Panc1 (cell line): ENCODE results near the gene LRRC23. TPM values are rescaled to one million over a fixed set of nuclear protein-coding genes. Genes with fewer than 3 reads are reported as not detected.

ENCODE experiments used
- ATAC-seq: fragments of 200-7000 bp; cut with Tn5 transposase; 2 replicates; pipeline ENCODE4 v1.9.1; 2020; ENCODE audit warnings: mild to moderate bottlenecking, moderate library complexity
- BruUV-seq: library from RNA; stranded (reverse); fragments of 400-500 nt; replicated peaks from 2 replicates; lab custom pipeline; 2021; lab: Mats Ljungman, UMichigan
- CTCF ChIA-PET: fragments of 300-600 bp; sonication (Branson Sonifier 250); formaldehyde crosslinking; loops from one replicate; lab custom pipeline; 2022; ENCODE audit warnings: antibody characterized with exemption; lab: Charles Lee
- POLR2A ChIA-PET: fragments of 300-600 bp; sonication (Branson Sonifier 250); formaldehyde crosslinking; loops from one replicate; lab custom pipeline; 2022; ENCODE audit warnings: antibody characterized with exemption; lab: Charles Lee
- DNase-seq: peaks from one replicate; pipeline ENCODE4 v3.0.0-alpha.2; 2010; ENCODE audit warnings: low read depth, low spot score
- H3K27ac ChIP-seq: 2 replicates; pipeline ENCODE4 v1.5.1; 2011; ENCODE audit warnings: mild to moderate bottlenecking, low read length, inconsistent platforms
- H3K27me3 ChIP-seq: fragments of 200-500 bp; sonication (Bioruptor generic); 2 replicates; pipeline ENCODE4 v1.6.0; 2014; ENCODE audit warnings: low read length, inconsistent platforms; ENCODE audit not compliant: control insufficient read depth, insufficient read depth
- H3K36me3 ChIP-seq: fragments of 200-500 bp; sonication (Bioruptor generic); 2 replicates; pipeline ENCODE4 v1.5.1; 2014; ENCODE audit warnings: inconsistent platforms, mild to moderate bottlenecking, low read length, moderate library complexity; ENCODE audit not compliant: control insufficient read depth, insufficient read depth
- H3K4me1 ChIP-seq: 2 replicates; pipeline ENCODE4 v1.5.1; 2011; ENCODE audit warnings: inconsistent platforms, mild to moderate bottlenecking, low read length, moderate library complexity; ENCODE audit not compliant: control insufficient read depth, insufficient read depth
- H3K4me3 ChIP-seq, 2 experiments: 2 replicates each; pipeline ENCODE4 v1.5.1; 2011 to 2012; ENCODE audit warnings: low read depth in 2 of 2, low read length in 2 of 2, mild to moderate bottlenecking in 2 of 2, inconsistent platforms in 1 of 2, moderate library complexity in 1 of 2
- H3K9me3 ChIP-seq: fragments of 200-500 bp; sonication (Bioruptor generic); 2 replicates; pipeline ENCODE4 v1.5.1; 2014; ENCODE audit warnings: low read depth, mild to moderate bottlenecking, inconsistent platforms, low read length, moderate library complexity; ENCODE audit not compliant: control insufficient read depth, insufficient read depth
- POLR2AphosphoS5 ChIP-seq: IDR thresholded peaks from 2 replicates; pipeline ENCODE4 v1.6.1; 2012; ENCODE audit warnings: mild to moderate bottlenecking, low read depth, low read length, moderate library complexity
- SIN3A ChIP-seq: IDR thresholded peaks from 2 replicates; pipeline ENCODE4 v1.6.1; 2012; ENCODE audit warnings: low read depth, mild to moderate bottlenecking, low read length, moderate library complexity, borderline replicate concordance; ENCODE audit not compliant: insufficient read depth
- TCF7L2 ChIP-seq: IDR thresholded peaks from 2 replicates; pipeline ENCODE4 v1.6.1; 2011; ENCODE audit warnings: mild to moderate bottlenecking, low read depth, low read length, inconsistent platforms
- in situ Hi-C: cut with HindIII; loops from 2 replicates; pipeline ENCODE4 v1.10.0; 2016; ENCODE audit warnings: low sequenced_read_pairs, low pct_unique_long_range_greater_than_20kb
- intact Hi-C: fragments of 100-400 bp; cut with micrococcal nuclease; formaldehyde crosslinking; loops from one replicate; pipeline ENCODE4 v1.10.0; 2022; ENCODE audit not compliant: unreplicated experiment
- total RNA-seq: library from RNA; stranded (reverse); gene quantifications from one replicate; pipeline ENCODE4 v1.2.1, GENCODE V29; 2021; ENCODE audit not compliant: unreplicated experiment
- TF ChIP-seq, protein P1 (sequence below), 2 experiments: IDR thresholded peaks; 2 replicates each; pipeline ENCODE4 v1.6.1; 2011 to 2012; ENCODE audit warnings: low read depth in 2 of 2, control low read depth in 1 of 2, low read length in 1 of 2, mild to moderate bottlenecking in 1 of 2, moderate library complexity in 1 of 2; ENCODE audit not compliant: insufficient read depth in 1 of 2
- TF ChIP-seq, protein P2 (sequence below): fragments of 450-650 bp; IDR thresholded peaks from 2 replicates; pipeline ENCODE4 v1.5.1; 2017; ENCODE audit warnings: mild to moderate bottlenecking

Gene LRRC23
- total RNA-seq, 1 experiment from 2014 or later = 6.5 TPM

DNA sequence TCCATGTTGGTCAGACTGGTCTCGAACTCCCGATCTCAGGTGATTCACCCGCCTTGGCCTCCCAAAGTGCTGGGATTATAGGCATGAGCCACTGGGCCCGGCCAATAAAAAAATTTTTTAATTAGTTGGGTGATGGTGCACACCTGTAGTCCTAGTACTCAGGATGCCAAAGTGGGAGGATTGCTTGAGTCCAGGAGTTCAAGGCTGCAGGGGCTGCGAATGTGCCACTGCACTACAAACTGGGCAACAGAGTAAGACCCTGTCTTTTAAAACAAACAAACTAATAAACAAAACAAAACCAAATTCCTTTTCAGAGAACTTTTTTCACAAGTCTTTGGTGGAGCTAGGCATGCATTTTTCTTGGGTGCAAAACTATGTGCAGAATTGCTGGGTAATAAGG lies 21.4 kb upstream of the LRRC23 start:
- BruUV-seq = no TSS peak
- Histone ChIP-seq H3K4me1 (no peaks in the 10 kb centered on the region), H3K9me3 (no peaks in the 10 kb centered on the region), H3K36me3 (no peaks in the 10 kb centered on the region), H3K27ac (no peak overlapping the region), H3K27me3 (no peaks in the 10 kb centered on the region), H3K4me3 (no peak overlapping the region)
- intact Hi-C loops (no loop called here), in situ Hi-C loops (no loop called here)
- ChIA-PET CTCF (interaction anchor here (0.7 kb wide), 1 partner anchor 14 kb away, joined by 3 read pairs; no protein-coding TSS in a partner anchor), POLR2A (no interaction called here)
- no peak for DNase-seq
- TF ChIP-seq, protein P1, sequence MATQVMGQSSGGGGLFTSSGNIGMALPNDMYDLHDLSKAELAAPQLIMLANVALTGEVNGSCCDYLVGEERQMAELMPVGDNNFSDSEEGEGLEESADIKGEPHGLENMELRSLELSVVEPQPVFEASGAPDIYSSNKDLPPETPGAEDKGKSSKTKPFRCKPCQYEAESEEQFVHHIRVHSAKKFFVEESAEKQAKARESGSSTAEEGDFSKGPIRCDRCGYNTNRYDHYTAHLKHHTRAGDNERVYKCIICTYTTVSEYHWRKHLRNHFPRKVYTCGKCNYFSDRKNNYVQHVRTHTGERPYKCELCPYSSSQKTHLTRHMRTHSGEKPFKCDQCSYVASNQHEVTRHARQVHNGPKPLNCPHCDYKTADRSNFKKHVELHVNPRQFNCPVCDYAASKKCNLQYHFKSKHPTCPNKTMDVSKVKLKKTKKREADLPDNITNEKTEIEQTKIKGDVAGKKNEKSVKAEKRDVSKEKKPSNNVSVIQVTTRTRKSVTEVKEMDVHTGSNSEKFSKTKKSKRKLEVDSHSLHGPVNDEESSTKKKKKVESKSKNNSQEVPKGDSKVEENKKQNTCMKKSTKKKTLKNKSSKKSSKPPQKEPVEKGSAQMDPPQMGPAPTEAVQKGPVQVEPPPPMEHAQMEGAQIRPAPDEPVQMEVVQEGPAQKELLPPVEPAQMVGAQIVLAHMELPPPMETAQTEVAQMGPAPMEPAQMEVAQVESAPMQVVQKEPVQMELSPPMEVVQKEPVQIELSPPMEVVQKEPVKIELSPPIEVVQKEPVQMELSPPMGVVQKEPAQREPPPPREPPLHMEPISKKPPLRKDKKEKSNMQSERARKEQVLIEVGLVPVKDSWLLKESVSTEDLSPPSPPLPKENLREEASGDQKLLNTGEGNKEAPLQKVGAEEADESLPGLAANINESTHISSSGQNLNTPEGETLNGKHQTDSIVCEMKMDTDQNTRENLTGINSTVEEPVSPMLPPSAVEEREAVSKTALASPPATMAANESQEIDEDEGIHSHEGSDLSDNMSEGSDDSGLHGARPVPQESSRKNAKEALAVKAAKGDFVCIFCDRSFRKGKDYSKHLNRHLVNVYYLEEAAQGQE (IDR thresholded peaks at IDR 0.05; ENCODE audit: insufficient read depth in 1 of 2, low read depth in 2 of 2, low read length in 1 of 2) = no peak
- TF ChIP-seq POLR2AphosphoS5 (no peak), TCF7L2 (no peak), SIN3A (no peak)
- TF ChIP-seq, protein P2, sequence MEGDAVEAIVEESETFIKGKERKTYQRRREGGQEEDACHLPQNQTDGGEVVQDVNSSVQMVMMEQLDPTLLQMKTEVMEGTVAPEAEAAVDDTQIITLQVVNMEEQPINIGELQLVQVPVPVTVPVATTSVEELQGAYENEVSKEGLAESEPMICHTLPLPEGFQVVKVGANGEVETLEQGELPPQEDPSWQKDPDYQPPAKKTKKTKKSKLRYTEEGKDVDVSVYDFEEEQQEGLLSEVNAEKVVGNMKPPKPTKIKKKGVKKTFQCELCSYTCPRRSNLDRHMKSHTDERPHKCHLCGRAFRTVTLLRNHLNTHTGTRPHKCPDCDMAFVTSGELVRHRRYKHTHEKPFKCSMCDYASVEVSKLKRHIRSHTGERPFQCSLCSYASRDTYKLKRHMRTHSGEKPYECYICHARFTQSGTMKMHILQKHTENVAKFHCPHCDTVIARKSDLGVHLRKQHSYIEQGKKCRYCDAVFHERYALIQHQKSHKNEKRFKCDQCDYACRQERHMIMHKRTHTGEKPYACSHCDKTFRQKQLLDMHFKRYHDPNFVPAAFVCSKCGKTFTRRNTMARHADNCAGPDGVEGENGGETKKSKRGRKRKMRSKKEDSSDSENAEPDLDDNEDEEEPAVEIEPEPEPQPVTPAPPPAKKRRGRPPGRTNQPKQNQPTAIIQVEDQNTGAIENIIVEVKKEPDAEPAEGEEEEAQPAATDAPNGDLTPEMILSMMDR = no peak
- ATAC-seq = no peak

DNA sequence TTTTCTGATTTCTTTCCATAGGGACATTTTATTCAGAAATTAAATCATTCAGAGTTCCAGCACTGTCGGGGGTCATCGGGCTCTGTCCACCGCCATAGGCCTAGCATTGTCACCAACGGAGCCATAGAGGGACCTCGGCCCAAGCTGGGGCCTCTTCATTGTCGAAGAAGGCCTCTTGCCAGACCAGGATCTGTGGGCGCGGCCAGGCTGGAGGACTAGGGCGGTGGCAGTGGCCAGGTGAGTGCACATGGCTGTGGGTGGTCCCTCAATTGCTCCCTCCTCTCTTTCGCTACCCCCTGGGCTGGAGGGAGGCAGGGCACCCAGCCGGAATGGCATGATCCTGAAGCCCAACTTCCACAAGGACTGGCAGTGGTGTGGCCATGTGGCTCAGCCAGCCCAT lies 20.9 kb upstream of the LRRC23 start:
- no peaks in the 10 kb centered on the region for H3K27me3 ChIP-seq
- TF ChIP-seq SIN3A (no peak), POLR2AphosphoS5 (no peak), TCF7L2 (no peak)
- TF ChIP-seq, protein P1 (IDR thresholded peaks at IDR 0.05; ENCODE audit: insufficient read depth in 1 of 2, low read depth in 2 of 2, low read length in 1 of 2) = no peak
- TF ChIP-seq, protein P2 = no peak
- no peak overlapping the region for H3K27ac ChIP-seq
- ATAC-seq (no peak), DNase-seq (no peak)
- no peaks in the 10 kb centered on the region for H3K4me1 ChIP-seq
- in situ Hi-C loops = no loop called here
- H3K36me3 ChIP-seq = no peaks in the 10 kb centered on the region
- H3K4me3 ChIP-seq = no peak overlapping the region
- no peaks in the 10 kb centered on the region for H3K9me3 ChIP-seq
- intact Hi-C loops = no loop called here
- POLR2A ChIA-PET = no interaction called here
- CTCF ChIA-PET = no interaction called here
- no TSS peak for BruUV-seq
